ENCODE measurements around the gene MRGPRE.

Gene MRGPRE

GRCh38 chr11:3215346-3216026 lies 16.7 kb downstream of the MRGPRE start:
- Histone ChIP-seq H3K27me3 (ENCODE audit: insufficient read depth, poor library complexity, severe bottlenecking) (peaks cover 2% of the 10 kb centered on the region), H3K27ac (replicated peaks) (no peak overlapping the region), H3K4me3 (replicated peaks; ENCODE audit: insufficient read depth, low read length) (no peak overlapping the region)
- TF ChIP-seq GABPA (IDR thresholded peaks at IDR 0.05; ENCODE audit: low read depth) (no peak), SPI1 (IDR thresholded peaks at IDR 0.05; ENCODE audit: borderline replicate concordance, low read depth) (no peak), CTCF (IDR thresholded peaks at IDR 0.05; ENCODE audit: insufficient read depth, low read length) (no peak), REST (IDR thresholded peaks at IDR 0.05; ENCODE audit: insufficient replicate concordance, low read depth) (no peak), POLR2AphosphoS5 (IDR thresholded peaks at IDR 0.05; ENCODE audit: low read depth) (no peak)
- no peak for DNase-seq (ENCODE audit: low read depth in 1 of 2, low spot score in 1 of 2)

GRCh38 chr11:3214420-3214699 lies 17.9 kb downstream of the MRGPRE start:
- no peak overlapping the region for H3K4me3 ChIP-seq (replicated peaks; ENCODE audit: insufficient read depth, low read length)
- TF ChIP-seq CTCF (IDR thresholded peaks at IDR 0.05; ENCODE audit: insufficient read depth, low read length) (no peak), GABPA (IDR thresholded peaks at IDR 0.05; ENCODE audit: low read depth) (no peak), SPI1 (IDR thresholded peaks at IDR 0.05; ENCODE audit: borderline replicate concordance, low read depth) (no peak), REST (IDR thresholded peaks at IDR 0.05; ENCODE audit: insufficient replicate concordance, low read depth) (no peak), POLR2AphosphoS5 (IDR thresholded peaks at IDR 0.05; ENCODE audit: low read depth) (no peak)
- H3K27me3 ChIP-seq (ENCODE audit: insufficient read depth, poor library complexity, severe bottlenecking) = peaks cover 2% of the 10 kb centered on the region
- H3K27ac ChIP-seq (replicated peaks) = no peak overlapping the region
- DNase-seq (ENCODE audit: low read depth in 1 of 2, low spot score in 1 of 2) = no peak

GRCh38 chr11:3213659-3214419 lies 18.4 kb downstream of the MRGPRE start:
- Histone ChIP-seq H3K27me3 (ENCODE audit: insufficient read depth, poor library complexity, severe bottlenecking) (peaks cover 2% of the 10 kb centered on the region), H3K4me3 (replicated peaks; ENCODE audit: insufficient read depth, low read length) (no peak overlapping the region), H3K27ac (replicated peaks) (no peak overlapping the region)
- TF ChIP-seq REST (IDR thresholded peaks at IDR 0.05; ENCODE audit: insufficient replicate concordance, low read depth) (no peak), CTCF (IDR thresholded peaks at IDR 0.05; ENCODE audit: insufficient read depth, low read length) (no peak), GABPA (IDR thresholded peaks at IDR 0.05; ENCODE audit: low read depth) (no peak), SPI1 (IDR thresholded peaks at IDR 0.05; ENCODE audit: borderline replicate concordance, low read depth) (no peak), POLR2AphosphoS5 (IDR thresholded peaks at IDR 0.05; ENCODE audit: low read depth) (no peak)
- no peak for DNase-seq (ENCODE audit: low read depth in 1 of 2, low spot score in 1 of 2)
